Neuronal stem cell (in vitro differentiated cells): ENCODE data around the gene JAML.

ENCODE experiments used
- DNase-seq: peaks from one replicate; pipeline ENCODE4 v3.0.0-alpha.2; 2013; ENCODE audit warnings: low spot score
- H2AFZ ChIP-seq: one replicate; pipeline ENCODE4 v1.6.1; 2013; ENCODE audit warnings: mild to moderate bottlenecking, low read length, inconsistent platforms
- H2AK5ac ChIP-seq: 2 replicates; pipeline ENCODE4 v1.6.1; 2013; ENCODE audit warnings: low read depth, mild to moderate bottlenecking, inconsistent platforms, low read length, moderate library complexity, mixed read lengths
- H2BK120ac ChIP-seq: 2 replicates; pipeline ENCODE4 v1.6.1; 2013; ENCODE audit warnings: low read depth, mild to moderate bottlenecking, inconsistent platforms, low read length, moderate library complexity, mixed read lengths
- H2BK12ac ChIP-seq: one replicate; pipeline ENCODE4 v1.6.1; 2013; ENCODE audit warnings: low read length, inconsistent platforms
- H2BK15ac ChIP-seq: 2 replicates; pipeline ENCODE4 v1.6.1; 2013; ENCODE audit warnings: mild to moderate bottlenecking, low read length, inconsistent platforms, mixed read lengths
- H2BK5ac ChIP-seq: one replicate; pipeline ENCODE4 v1.6.1; 2013; ENCODE audit warnings: inconsistent platforms, mild to moderate bottlenecking, low read length, moderate library complexity
- H3K14ac ChIP-seq: one replicate; pipeline ENCODE4 v1.6.1; 2013; ENCODE audit warnings: low read length, inconsistent platforms
- H3K18ac ChIP-seq: 2 replicates; pipeline ENCODE4 v1.6.1; 2013; ENCODE audit warnings: low read length, inconsistent platforms
- H3K23ac ChIP-seq: 2 replicates; pipeline ENCODE4 v1.6.1; 2013; ENCODE audit warnings: low read depth, mild to moderate bottlenecking, mixed read lengths, low read length, inconsistent platforms; ENCODE audit not compliant: poor library complexity
- H3K27ac ChIP-seq: replicated peaks from 3 replicates; pipeline ENCODE4 v1.5.1; 2013; ENCODE audit warnings: low read length, inconsistent platforms
- H3K27me3 ChIP-seq, 3 experiments: 2 replicates each; pipeline ENCODE4 v1.6.1; 2013; ENCODE audit warnings: low read length in 3 of 3, mild to moderate bottlenecking in 2 of 3, inconsistent platforms in 1 of 3, low read depth in 1 of 3, mixed read lengths in 1 of 3, moderate library complexity in 1 of 3; ENCODE audit not compliant: control insufficient read depth in 3 of 3, insufficient read depth in 3 of 3
- H3K36me3 ChIP-seq, 2 donors: replicated peaks in 1 of 2; 2 replicates each; pipeline ENCODE4 v1.6.1; 2013; ENCODE audit warnings: low read length in 2 of 2; ENCODE audit not compliant: control insufficient read depth in 2 of 2, insufficient read depth in 2 of 2
- H3K4ac ChIP-seq: 2 replicates; pipeline ENCODE4 v1.6.1; 2013; ENCODE audit warnings: inconsistent platforms, mild to moderate bottlenecking, low read length, moderate library complexity
- H3K4me1 ChIP-seq, 2 donors: 1 replicate in 1 of 2; 2 replicates in 1 of 2; pipeline ENCODE4 v1.6.1; 2013; ENCODE audit warnings: low read length in 2 of 2, low read depth in 1 of 2; ENCODE audit not compliant: control insufficient read depth in 2 of 2, insufficient read depth in 1 of 2
- H3K4me2 ChIP-seq: one replicate; pipeline ENCODE4 v1.6.1; 2013; ENCODE audit warnings: mild to moderate bottlenecking, low read length, inconsistent platforms; ENCODE audit not compliant: insufficient read depth, poor library complexity, severe bottlenecking
- H3K4me3 ChIP-seq, 2 donors: 2 replicates each; pipeline ENCODE4 v1.5.1; 2013; ENCODE audit warnings: low read length in 2 of 2, mild to moderate bottlenecking in 2 of 2, inconsistent platforms in 1 of 2, moderate library complexity in 1 of 2
- H3K79me1 ChIP-seq: one replicate; pipeline ENCODE4 v1.6.1; 2013; ENCODE audit warnings: low read depth, mild to moderate bottlenecking, inconsistent platforms, low read length, moderate library complexity
- H3K9ac ChIP-seq: one replicate; pipeline ENCODE4 v1.6.1; 2013; ENCODE audit warnings: mild to moderate bottlenecking, low read depth, low read length, inconsistent platforms; ENCODE audit not compliant: poor library complexity
- H3K9me3 ChIP-seq, 2 donors: replicated peaks in 1 of 2; 2 replicates each; pipeline versions ENCODE3 to v1.6.1; 2013; ENCODE audit warnings: low read length in 2 of 2, mild to moderate bottlenecking in 2 of 2, inconsistent platforms in 1 of 2, low read depth in 1 of 2, mixed read lengths in 1 of 2, moderate library complexity in 1 of 2; ENCODE audit not compliant: control insufficient read depth in 2 of 2, insufficient read depth in 1 of 2
- H4K8ac ChIP-seq: one replicate; pipeline ENCODE4 v1.6.1; 2013; ENCODE audit warnings: low read depth, mild to moderate bottlenecking, inconsistent platforms, low read length, moderate library complexity
- H4K91ac ChIP-seq: one replicate; pipeline ENCODE4 v1.6.1; 2013; ENCODE audit warnings: low read length, low read depth, mild to moderate bottlenecking, inconsistent platforms; ENCODE audit not compliant: poor library complexity
- WGBS, 2 donors: extraction: QIAGEN DNeasy Blood & Tissue Kit; methylation state at CpG; one replicate each; pipeline ENCODE4 v1.1.7; 2013; ENCODE audit warnings: missing lambda C conversion rate in 2 of 2, mixed read lengths in 1 of 2; ENCODE audit not compliant: insufficient read length in 2 of 2, insufficient replicate concordance in 1 of 2; ENCODE audit errors: extremely low coverage in 2 of 2; 5-methylcytosine and 5-hydroxymethylcytosine counted together

JAML gene

DNA sequence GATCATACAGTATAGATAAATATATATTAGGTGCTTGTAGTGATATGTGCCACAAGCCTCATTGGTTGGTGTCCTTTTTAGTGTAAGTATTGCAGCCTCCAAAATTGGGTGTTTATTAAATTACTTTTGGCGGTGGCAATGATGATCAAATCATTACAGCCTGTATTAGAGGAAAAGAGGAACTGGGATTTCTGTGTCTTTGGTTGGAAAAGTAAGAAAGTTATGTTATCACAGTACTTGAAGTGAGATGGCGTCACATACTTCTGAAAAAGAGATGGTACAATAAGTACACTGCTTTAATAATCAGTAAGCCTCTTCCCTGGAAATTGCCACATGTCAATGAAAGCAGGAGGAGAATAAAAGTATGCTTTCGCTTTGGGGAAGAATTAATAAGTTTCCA is 27.9 kb upstream of the JAML start:
- Histone ChIP-seq H3K4me3 (peak overlapping the region in 1 of 2 donors; percentile 75), H3K23ac (no peak overlapping the region), H4K91ac (no peak overlapping the region), H2BK5ac (no peak overlapping the region), H3K4me2 (no peak overlapping the region), H2BK120ac (no peak overlapping the region), H2BK12ac (no peak overlapping the region), H4K8ac (no peak overlapping the region), H2AFZ (peak overlapping the region; percentile 98), H3K27me3 (peaks cover 0 to 33% (median 0%) of the 10 kb centered on the region in 3 experiments), H3K4ac (no peak overlapping the region), H2BK15ac (no peak overlapping the region), H2AK5ac (no peak overlapping the region), H3K9me3 (peaks cover 0 to 5% of the 10 kb centered on the region in 2 donors), H3K14ac (no peak overlapping the region), H3K79me1 (no peaks in the 10 kb centered on the region), H3K18ac (no peak overlapping the region), H3K9ac (no peak overlapping the region), H3K36me3 (no peaks in the 10 kb centered on the region), H3K27ac (no peak overlapping the region), H3K4me1 (no peaks in the 10 kb centered on the region)
- no CpG with 5 or more reads among the region's 3 CpGs for WGBS, 2 donors
- no peak for DNase-seq

DNA sequence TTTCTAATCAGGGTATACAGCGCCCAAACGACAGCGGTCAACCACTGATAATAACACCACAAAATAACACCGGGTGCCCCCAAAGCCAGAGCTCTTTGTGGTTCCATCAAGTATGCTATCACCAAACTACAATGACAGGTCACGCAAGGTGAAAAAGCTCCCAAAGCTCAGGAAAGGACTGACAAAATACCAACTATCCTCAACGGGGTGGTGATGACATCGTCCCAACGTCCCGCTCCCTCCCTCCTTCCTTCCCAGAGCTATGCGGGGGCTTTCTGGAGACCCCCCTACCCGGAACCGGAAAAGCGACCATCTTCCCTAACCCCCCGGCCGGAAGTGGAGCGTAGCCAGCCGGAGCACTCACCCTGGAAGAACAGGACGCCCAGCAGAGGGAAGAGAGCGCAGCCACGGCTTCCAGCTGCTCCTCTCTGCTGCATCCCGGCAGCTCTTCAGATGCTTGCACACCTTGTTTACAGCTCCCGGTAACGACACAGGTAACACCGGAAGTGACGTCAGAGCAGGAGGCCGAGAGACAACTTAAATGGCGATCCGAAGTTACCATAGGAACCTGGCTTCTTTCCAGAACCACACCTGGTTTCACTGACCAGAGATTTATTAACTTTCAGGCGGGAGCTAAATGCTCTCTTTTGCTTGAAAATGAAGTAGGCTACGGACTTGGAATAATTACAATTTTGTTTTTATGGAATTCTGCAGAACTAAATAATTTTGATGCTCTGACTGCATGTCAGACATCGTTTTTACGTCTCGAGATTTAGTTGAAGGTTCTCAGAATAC is 27.2 kb upstream of the JAML start, which contains the start of gene MPZL3:
Gene MPZL3, minus strand, starts transcription at position 508 of the 795 bp plus-strand sequence. Its CDS starts 71 bp downstream, at position 437.
- peak; percentile 69 for DNase-seq
- Histone ChIP-seq H3K4ac (no peak within 1 kb of the TSS), H4K91ac (peak within 1 kb of the TSS; percentile 90), H3K27me3 (peaks cover 0 to 33% (median 0%) of the 10 kb centered on the region in 3 experiments), H3K27ac (peak within 1 kb of the TSS; percentile 80), H3K9me3 (peaks cover 0 to 5% of the 10 kb centered on the region in 2 donors), H3K4me3 (peak within 1 kb of the TSS; percentile 75 to 91), H4K8ac (no peak within 1 kb of the TSS), H2BK12ac (peak within 1 kb of the TSS; percentile 18), H3K18ac (peak within 1 kb of the TSS; percentile 96), H3K4me1 (no peaks in the 10 kb centered on the region), H3K36me3 (no peaks in the 10 kb centered on the region), H3K4me2 (peak within 1 kb of the TSS; percentile 72), H2AK5ac (no peak within 1 kb of the TSS), H2BK120ac (no peak within 1 kb of the TSS), H2BK15ac (no peak within 1 kb of the TSS), H3K9ac (peak within 1 kb of the TSS; percentile 56), H3K14ac (no peak within 1 kb of the TSS), H3K23ac (no peak within 1 kb of the TSS), H2BK5ac (no peak within 1 kb of the TSS), H2AFZ (peak within 1 kb of the TSS; percentile 98), H3K79me1 (no peaks in the 10 kb centered on the region)
- WGBS, 2 donors: no CpG with 5 or more reads among the region's 33 CpGs

DNA sequence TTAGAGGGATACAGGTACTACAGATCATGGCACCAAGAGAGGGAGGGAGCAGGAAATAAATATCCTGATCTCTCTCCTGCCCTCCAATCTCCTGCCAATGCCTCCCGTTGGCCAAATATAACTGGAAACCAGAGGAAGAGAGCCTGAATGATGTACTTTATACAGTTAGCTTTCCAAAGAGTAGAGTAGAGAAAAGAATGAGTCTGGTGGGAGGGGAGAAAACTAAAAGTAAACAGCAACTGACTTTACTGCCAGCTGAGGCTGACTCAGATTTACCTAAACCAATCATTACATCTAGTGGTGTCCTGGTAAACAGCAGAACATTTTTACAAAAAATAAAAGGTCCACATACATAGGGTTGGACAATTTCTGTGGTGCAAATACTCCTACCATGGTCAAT is 22.2 kb upstream of the JAML start:
- no peak overlapping the region for H4K91ac ChIP-seq
- H3K9me3 ChIP-seq: no peaks in the 10 kb centered on the region
- H3K4me2 ChIP-seq: no peak overlapping the region
- H2BK15ac ChIP-seq: no peak overlapping the region
- no peak overlapping the region for H3K23ac ChIP-seq
- H3K27me3 ChIP-seq: peaks cover 0 to 50% (median 2%) of the 10 kb centered on the region in 3 experiments
- no peaks in the 10 kb centered on the region for H3K36me3 ChIP-seq
- no peak overlapping the region for H2AFZ ChIP-seq
- H4K8ac ChIP-seq: no peak overlapping the region
- no peaks in the 10 kb centered on the region for H3K79me1 ChIP-seq
- H3K4me1 ChIP-seq: no peaks in the 10 kb centered on the region
- no peak overlapping the region for H3K14ac ChIP-seq
- H3K9ac ChIP-seq: no peak overlapping the region
- DNase-seq: no peak
- H2BK120ac ChIP-seq: no peak overlapping the region
- WGBS, 2 donors: no CpG with 5 or more reads among the region's 1 CpG
- no peak overlapping the region for H2AK5ac ChIP-seq
- no peak overlapping the region for H3K4ac ChIP-seq
- no peak overlapping the region for H3K18ac ChIP-seq
- no peak overlapping the region for H2BK5ac ChIP-seq
- H3K27ac ChIP-seq: no peak overlapping the region
- no peak overlapping the region for H3K4me3 ChIP-seq
- H2BK12ac ChIP-seq: no peak overlapping the region

DNA sequence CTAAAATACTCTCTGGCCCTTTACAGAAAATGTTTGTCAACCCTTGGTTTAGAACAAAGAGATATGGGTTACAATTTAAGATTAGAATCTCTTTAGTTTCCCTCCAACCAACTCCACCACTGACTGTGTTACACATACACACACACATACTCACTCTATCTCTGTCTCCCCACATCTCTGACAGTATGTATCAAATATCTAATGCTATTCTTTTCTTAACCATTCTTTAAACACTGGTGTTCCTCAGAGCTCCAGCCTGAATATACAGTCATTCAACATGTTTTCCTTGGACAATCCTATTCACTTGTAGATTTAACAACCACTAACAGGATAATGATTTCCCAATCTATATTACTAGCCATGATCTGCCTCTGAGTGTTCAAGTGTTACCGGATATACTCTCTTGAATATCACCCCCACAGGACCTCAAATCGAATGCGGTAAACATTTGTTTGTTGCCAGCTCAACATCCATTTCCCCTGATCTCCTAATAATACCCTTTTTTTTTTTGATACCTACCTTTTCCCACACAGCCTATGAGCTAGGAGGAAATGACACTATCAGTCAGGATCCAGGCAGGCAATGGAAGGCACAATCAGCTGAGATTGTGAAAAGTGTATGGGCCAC is 21.2 kb upstream of the JAML start:
- H2BK15ac ChIP-seq: no peak overlapping the region
- no peak overlapping the region for H3K9ac ChIP-seq
- H3K27ac ChIP-seq: no peak overlapping the region
- H2BK120ac ChIP-seq: no peak overlapping the region
- H2BK5ac ChIP-seq: no peak overlapping the region
- no peak overlapping the region for H3K18ac ChIP-seq
- H2BK12ac ChIP-seq: no peak overlapping the region
- H3K4me3 ChIP-seq: no peak overlapping the region
- H2AFZ ChIP-seq: no peak overlapping the region
- H3K4me2 ChIP-seq: no peak overlapping the region
- no peaks in the 10 kb centered on the region for H3K36me3 ChIP-seq
- no peak overlapping the region for H2AK5ac ChIP-seq
- no peaks in the 10 kb centered on the region for H3K9me3 ChIP-seq
- H3K79me1 ChIP-seq: no peaks in the 10 kb centered on the region
- DNase-seq: no peak
- no peaks in the 10 kb centered on the region for H3K4me1 ChIP-seq
- no peak overlapping the region for H4K91ac ChIP-seq
- no peak overlapping the region for H4K8ac ChIP-seq
- H3K27me3 ChIP-seq: peaks cover 0 to 60% (median 2%) of the 10 kb centered on the region in 3 experiments
- no peak overlapping the region for H3K4ac ChIP-seq
- no peak overlapping the region for H3K23ac ChIP-seq
- WGBS, 2 donors: no CpG with 5 or more reads among the region's 3 CpGs
- H3K14ac ChIP-seq: no peak overlapping the region
